Measurements from ENCODE around the gene CDHR3. TPM values are rescaled to one million over a fixed set of nuclear protein-coding genes. Genes with fewer than 3 reads are reported as not detected.

The CDHR3 gene
- total RNA-seq, 1 donor from 2014 or later = 1.4 TPM

- peaks cover 32% of the 10 kb centered on the region for H3F3A ChIP-seq (ENCODE audit: low read depth)
- no peaks in the 10 kb centered on the region for H4K20me1 ChIP-seq (ENCODE audit: low read depth)
- H3K27ac Mint-ChIP-seq = peak overlapping the region; percentile 28
- H3K9ac ChIP-seq = no peak overlapping the region
- H3K4me3 Mint-ChIP-seq = no peak overlapping the region
- H3K4me3 ChIP-seq = no peak overlapping the region
- H3K27me3 ChIP-seq = peaks cover 4% of the 10 kb centered on the region
- peaks cover 48% of the 10 kb centered on the region for H3K4me1 ChIP-seq
- peak overlapping the region; percentile 33 for H3K27ac ChIP-seq
- H3K36me3 ChIP-seq = no peaks in the 10 kb centered on the region
- H3K4me2 ChIP-seq = peak overlapping the region; percentile 70
- H2AFZ ChIP-seq (replicated peaks) = peak overlapping the region; percentile 45
- H3K9me3 ChIP-seq (ENCODE audit: low read depth) = no peaks in the 10 kb centered on the region
- no peaks in the 10 kb centered on the region for H3K9me3 Mint-ChIP-seq
- peak; percentile 63 for DNase-seq (ENCODE audit: low spot score)
- H3K4me1 Mint-ChIP-seq = peaks cover 39% of the 10 kb centered on the region
- no peak for TF ChIP-seq EZH2 (IDR thresholded peaks at IDR 0.05)
- TF ChIP-seq, protein P1, sequence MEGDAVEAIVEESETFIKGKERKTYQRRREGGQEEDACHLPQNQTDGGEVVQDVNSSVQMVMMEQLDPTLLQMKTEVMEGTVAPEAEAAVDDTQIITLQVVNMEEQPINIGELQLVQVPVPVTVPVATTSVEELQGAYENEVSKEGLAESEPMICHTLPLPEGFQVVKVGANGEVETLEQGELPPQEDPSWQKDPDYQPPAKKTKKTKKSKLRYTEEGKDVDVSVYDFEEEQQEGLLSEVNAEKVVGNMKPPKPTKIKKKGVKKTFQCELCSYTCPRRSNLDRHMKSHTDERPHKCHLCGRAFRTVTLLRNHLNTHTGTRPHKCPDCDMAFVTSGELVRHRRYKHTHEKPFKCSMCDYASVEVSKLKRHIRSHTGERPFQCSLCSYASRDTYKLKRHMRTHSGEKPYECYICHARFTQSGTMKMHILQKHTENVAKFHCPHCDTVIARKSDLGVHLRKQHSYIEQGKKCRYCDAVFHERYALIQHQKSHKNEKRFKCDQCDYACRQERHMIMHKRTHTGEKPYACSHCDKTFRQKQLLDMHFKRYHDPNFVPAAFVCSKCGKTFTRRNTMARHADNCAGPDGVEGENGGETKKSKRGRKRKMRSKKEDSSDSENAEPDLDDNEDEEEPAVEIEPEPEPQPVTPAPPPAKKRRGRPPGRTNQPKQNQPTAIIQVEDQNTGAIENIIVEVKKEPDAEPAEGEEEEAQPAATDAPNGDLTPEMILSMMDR (IDR thresholded peaks at IDR 0.05) = peak; percentile 49
- H3K27me3 Mint-ChIP-seq (ENCODE audit: insufficient read depth, low read depth) = peaks cover 2% of the 10 kb centered on the region
- no peaks in the 10 kb centered on the region for H3K36me3 Mint-ChIP-seq
- no peaks in the 10 kb centered on the region for H3K79me2 ChIP-seq (ENCODE audit: low read depth)
Measured at GRCh38 chr7:105990727-105991453, 27.8 kb downstream of the CDHR3 start.

DNA sequence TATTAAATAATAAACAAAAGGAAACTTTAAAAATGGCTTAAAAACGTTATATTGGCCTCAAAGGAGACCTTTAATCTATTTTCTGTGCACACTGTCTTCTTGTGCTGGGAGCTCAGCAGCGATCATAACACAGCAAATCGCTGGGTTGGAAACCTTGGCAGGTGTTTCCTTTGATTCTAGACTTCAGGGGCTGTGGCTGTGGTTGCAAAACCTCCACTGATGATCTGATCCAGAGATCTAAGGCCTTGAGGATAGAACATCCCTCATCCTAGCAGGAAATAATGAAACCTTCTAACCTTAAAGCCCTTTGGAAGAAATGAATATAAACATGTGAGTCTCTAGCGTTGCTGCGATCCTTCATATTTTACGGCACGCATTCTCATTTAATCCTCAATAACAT lies 29.8 kb downstream of the CDHR3 start:
- no peak overlapping the region for H3K9ac ChIP-seq
- H3K9me3 ChIP-seq (ENCODE audit: low read depth) = no peaks in the 10 kb centered on the region
- no peaks in the 10 kb centered on the region for H3K79me2 ChIP-seq (ENCODE audit: low read depth)
- H3K27ac ChIP-seq = no peak overlapping the region
- Mint-ChIP-seq H3K27ac (no peak overlapping the region), H3K36me3 (no peaks in the 10 kb centered on the region), H3K4me1 (peaks cover 30% of the 10 kb centered on the region), H3K4me3 (no peak overlapping the region), H3K27me3 (ENCODE audit: insufficient read depth, low read depth) (peaks cover 6% of the 10 kb centered on the region), H3K9me3 (no peaks in the 10 kb centered on the region)
- H3F3A ChIP-seq (ENCODE audit: low read depth) = peaks cover 29% of the 10 kb centered on the region
- H3K4me2 ChIP-seq = no peak overlapping the region
- H3K4me3 ChIP-seq = no peak overlapping the region
- H4K20me1 ChIP-seq (ENCODE audit: low read depth) = no peaks in the 10 kb centered on the region
- H3K27me3 ChIP-seq = peaks cover 4% of the 10 kb centered on the region
- TF ChIP-seq, protein P1 (IDR thresholded peaks at IDR 0.05) = no peak
- no peak for TF ChIP-seq EZH2 (IDR thresholded peaks at IDR 0.05)
- no peak for TF ChIP-seq EZH2phosphoT487 (IDR thresholded peaks at IDR 0.05)
- H3K36me3 ChIP-seq = no peaks in the 10 kb centered on the region
- no peak for DNase-seq (ENCODE audit: low spot score)
- H3K4me1 ChIP-seq = peaks cover 37% of the 10 kb centered on the region
- no peak overlapping the region for H2AFZ ChIP-seq (replicated peaks)

GRCh38 chr7:105996860-105997737 lies 34.0 kb downstream of the CDHR3 start:
- H3K4me2 ChIP-seq = no peak overlapping the region
- H3K27me3 ChIP-seq = peaks cover 4% of the 10 kb centered on the region
- no peaks in the 10 kb centered on the region for H3K9me3 Mint-ChIP-seq
- peak overlapping the region; percentile 81 for H3K27ac Mint-ChIP-seq
- TF ChIP-seq EZH2phosphoT487 (IDR thresholded peaks at IDR 0.05) = no peak
- TF ChIP-seq, protein P1 (IDR thresholded peaks at IDR 0.05) = no peak
- TF ChIP-seq EZH2 (IDR thresholded peaks at IDR 0.05) = no peak
- H3K79me2 ChIP-seq (ENCODE audit: low read depth) = no peaks in the 10 kb centered on the region
- H3K9ac ChIP-seq = no peak overlapping the region
- no peak for DNase-seq (ENCODE audit: low spot score)
- no peak overlapping the region for H3K27ac ChIP-seq
- no peak overlapping the region for H3K4me3 ChIP-seq
- no peaks in the 10 kb centered on the region for H3F3A ChIP-seq (ENCODE audit: low read depth)
- H2AFZ ChIP-seq (replicated peaks) = no peak overlapping the region
- H3K4me1 ChIP-seq = no peaks in the 10 kb centered on the region
- no peak overlapping the region for H3K4me3 Mint-ChIP-seq
- peaks cover 21% of the 10 kb centered on the region for H3K4me1 Mint-ChIP-seq
- H3K9me3 ChIP-seq (ENCODE audit: low read depth) = no peaks in the 10 kb centered on the region
- H4K20me1 ChIP-seq (ENCODE audit: low read depth) = no peaks in the 10 kb centered on the region
- H3K36me3 Mint-ChIP-seq = no peaks in the 10 kb centered on the region
- peaks cover 5% of the 10 kb centered on the region for H3K27me3 Mint-ChIP-seq (ENCODE audit: insufficient read depth, low read depth)
- no peaks in the 10 kb centered on the region for H3K36me3 ChIP-seq

Measured in neural progenitor cell (in vitro differentiated cells).